Loucy (cell line): Measurements from ENCODE around the gene BEGAIN.

ENCODE experiments used
- CTCF ChIP-seq: fragments of 200-600 bp; sonication (generic); conservative IDR thresholded peaks from 2 replicates; pipeline ENCODE4 v1.5.1; 2014; ENCODE audit warnings: mild to moderate bottlenecking, antibody characterized with exemption, low read length
- EZH2phosphoT487 ChIP-seq: fragments of 200-600 bp; IDR thresholded peaks from 2 replicates; pipeline ENCODE4 v1.6.1; 2018; ENCODE audit warnings: antibody characterized with exemption, mild to moderate bottlenecking, moderate library complexity, borderline replicate concordance

GRCh38 chr14:100528962-100529560 is 58.2 kb downstream of the BEGAIN start:
- TF ChIP-seq CTCF, result no peak
- TF ChIP-seq EZH2phosphoT487, result no peak
